Renal cortical epithelial cell (primary cell): ENCODE results near the gene CNOT1. TPM values are rescaled to one million over a fixed set of nuclear protein-coding genes. Genes with fewer than 3 reads are reported as not detected.
A peak's percentile ranks its signal among the peaks of the same experiment; 100 is the strongest.

ENCODE experiments used
- DNase-seq: peaks from one replicate; pipeline ENCODE4 v3.0.0-alpha.2; 2011; ENCODE audit warnings: low read depth
- total RNA-seq: library from RNA; depleted of rRNA; stranded (reverse); fragments of >200 nt; gene quantifications from 2 replicates; pipeline ENCODE4 v1.2.3, GENCODE V29; 2014

CNOT1 gene
- total RNA-seq, 1 donor from 2014 or later, result 256 TPM

GRCh38 chr16:58516768-58517107 lies 112.9 kb downstream of the CNOT1 start:
- no peak for DNase-seq

- DNase-seq, result no peak
These were observed 113.5 kb downstream of the CNOT1 start for GRCh38 chr16:58515871-58516767.

- peak; percentile 76 for DNase-seq
These were observed 114.3 kb downstream of the CNOT1 start, which contains the start of gene SETD6 for GRCh38 chr16:58515125-58515870. Gene SETD6 (plus strand): TSS chr16:58515517. CDS start chr16:58515538, 21 bp downstream.

- DNase-seq, result no peak
These were observed 115.8 kb downstream of the CNOT1 start for GRCh38 chr16:58513874-58514273.

GRCh38 chr16:58511933-58512815 lies 117.5 kb downstream of the CNOT1 start:
- DNase-seq, result peak; percentile 26

GRCh38 chr16:58510776-58511628 lies 118.6 kb downstream of the CNOT1 start:
- DNase-seq, result no peak

- DNase-seq, result no peak
These were observed 119.4 kb downstream of the CNOT1 start for GRCh38 chr16:58510097-58510775.

GRCh38 chr16:58509256-58510096 lies 120.2 kb downstream of the CNOT1 start:
- DNase-seq, result no peak

- no peak for DNase-seq
These were observed 120.9 kb downstream of the CNOT1 start for GRCh38 chr16:58508671-58509251.

GRCh38 chr16:58507963-58508670 lies 121.5 kb downstream of the CNOT1 start:
- no peak for DNase-seq

GRCh38 chr16:58507195-58507962 lies 122.2 kb downstream of the CNOT1 start:
- no peak for DNase-seq

GRCh38 chr16:58506241-58507194 lies 123.1 kb downstream of the CNOT1 start:
- DNase-seq, result no peak

- no peak for DNase-seq
These were observed 125.5 kb downstream of the CNOT1 start for GRCh38 chr16:58503863-58504688.

- no peak for DNase-seq
These were observed 126.3 kb downstream of the CNOT1 start for GRCh38 chr16:58503166-58503862.
